HEK293 (cell line): Measurements from ENCODE around the gene ACAP3.

ENCODE experiments used
- CTCF ChIP-seq: fragments of 450-650 bp; formaldehyde crosslinking; IDR thresholded peaks from 2 replicates; pipeline ENCODE4 v1.5.1; 2016; ENCODE audit warnings: missing biosample characterization, missing genetic modification characterization
- PRDM4 ChIP-seq: fragments of 450-650 bp; formaldehyde crosslinking; IDR thresholded peaks from 2 replicates; pipeline ENCODE4 v1.5.1; 2017; ENCODE audit warnings: missing biosample characterization, missing genetic modification characterization
- ZNF416 ChIP-seq: fragments of 450-650 bp; formaldehyde crosslinking; IDR thresholded peaks from 2 replicates; pipeline ENCODE4 v1.5.1; 2016; ENCODE audit warnings: missing biosample characterization, missing genetic modification characterization
- ZNF549 ChIP-seq: fragments of 450-650 bp; IDR thresholded peaks from 2 replicates; pipeline ENCODE4 v1.5.1; 2018; ENCODE audit warnings: missing biosample characterization, missing genetic modification characterization, mild to moderate bottlenecking, inconsistent platforms, moderate library complexity

DNA sequence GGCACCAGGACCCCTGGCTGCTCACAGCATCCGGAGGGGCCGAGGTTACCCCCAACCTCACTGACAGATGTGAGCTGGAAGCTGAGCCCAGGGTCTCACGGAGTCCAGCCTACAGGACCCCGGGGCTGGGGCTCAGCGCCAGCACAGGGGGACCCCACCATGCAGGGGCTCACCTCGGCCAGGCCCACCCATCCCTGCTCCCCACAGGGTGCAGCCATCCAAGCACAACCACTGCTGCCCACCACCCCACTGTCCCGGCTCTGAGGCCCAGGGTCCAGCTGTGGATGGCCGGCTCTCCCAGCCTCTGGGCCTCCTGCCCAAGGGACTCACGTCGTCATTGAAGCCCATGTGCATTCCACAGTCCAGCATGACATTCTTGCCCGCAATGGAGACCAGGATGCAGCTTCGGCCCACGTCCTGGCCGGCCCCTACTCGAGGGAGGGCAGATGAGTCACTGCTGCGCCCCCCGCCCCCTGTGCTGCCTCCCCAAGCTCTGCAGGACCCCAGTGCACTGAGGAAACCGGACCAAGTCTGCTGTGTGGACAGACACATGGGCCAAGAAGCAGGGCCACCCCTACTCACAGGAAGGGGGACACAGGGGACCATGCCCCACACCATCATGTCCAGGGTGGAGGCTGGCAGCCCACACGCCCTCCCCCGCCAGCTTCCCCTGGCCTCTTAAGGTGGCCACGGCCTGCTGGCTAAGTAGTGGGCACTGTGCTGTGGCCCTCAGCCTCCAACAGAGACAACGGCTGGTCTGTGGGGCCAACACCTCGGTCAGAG lies 13.1 kb upstream of the ACAP3 start:
- TF ChIP-seq CTCF (no peak), ZNF416 (no peak), PRDM4 (tag by site-specific recombination) (no peak), ZNF549 (tag by site-specific recombination) (no peak)
